ENCODE results near the gene ZNF521.

ZNF521 gene

GRCh38 chr18:25081001-25081400 is 271.0 kb downstream of the ZNF521 start:
- H3K4me3 Mint-ChIP-seq, result no peak overlapping the region
- no peaks in the 10 kb centered on the region for H3K27me3 Mint-ChIP-seq
- ATAC-seq (replicated peaks) (no peak), DNase-seq (no peak)
- no peaks in the 10 kb centered on the region for H3K4me1 Mint-ChIP-seq
- H3K36me3 Mint-ChIP-seq, result no peaks in the 10 kb centered on the region
- H3K9me3 Mint-ChIP-seq, result no peaks in the 10 kb centered on the region
- no peak overlapping the region for H3K27ac Mint-ChIP-seq

DNA sequence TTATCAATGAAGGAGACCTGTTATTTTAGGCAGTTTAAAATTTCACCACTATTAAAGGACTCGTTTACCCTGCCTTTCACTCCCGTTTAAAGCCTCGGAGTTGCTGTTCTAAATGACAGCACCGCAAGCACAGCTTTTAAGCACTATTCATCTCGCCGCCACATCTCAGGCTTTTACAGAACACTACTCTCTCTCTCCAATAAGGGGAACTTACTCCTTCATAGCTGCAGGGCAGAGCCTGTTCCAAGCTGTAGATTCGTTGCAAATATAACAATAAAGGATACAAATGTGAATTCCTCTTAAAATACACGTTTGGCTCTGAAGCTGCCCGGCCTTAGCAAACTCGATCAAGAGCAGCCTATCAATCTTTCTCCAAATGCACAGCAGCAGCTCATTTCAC is 271.8 kb downstream of the ZNF521 start:
- DNase-seq, result no peak
- no peaks in the 10 kb centered on the region for H3K4me1 Mint-ChIP-seq
- H3K27me3 Mint-ChIP-seq, result no peaks in the 10 kb centered on the region
- no peak for ATAC-seq (replicated peaks)
- H3K9me3 Mint-ChIP-seq, result no peaks in the 10 kb centered on the region
- H3K4me3 Mint-ChIP-seq, result no peak overlapping the region
- no peaks in the 10 kb centered on the region for H3K36me3 Mint-ChIP-seq
- no peak overlapping the region for H3K27ac Mint-ChIP-seq

DNA sequence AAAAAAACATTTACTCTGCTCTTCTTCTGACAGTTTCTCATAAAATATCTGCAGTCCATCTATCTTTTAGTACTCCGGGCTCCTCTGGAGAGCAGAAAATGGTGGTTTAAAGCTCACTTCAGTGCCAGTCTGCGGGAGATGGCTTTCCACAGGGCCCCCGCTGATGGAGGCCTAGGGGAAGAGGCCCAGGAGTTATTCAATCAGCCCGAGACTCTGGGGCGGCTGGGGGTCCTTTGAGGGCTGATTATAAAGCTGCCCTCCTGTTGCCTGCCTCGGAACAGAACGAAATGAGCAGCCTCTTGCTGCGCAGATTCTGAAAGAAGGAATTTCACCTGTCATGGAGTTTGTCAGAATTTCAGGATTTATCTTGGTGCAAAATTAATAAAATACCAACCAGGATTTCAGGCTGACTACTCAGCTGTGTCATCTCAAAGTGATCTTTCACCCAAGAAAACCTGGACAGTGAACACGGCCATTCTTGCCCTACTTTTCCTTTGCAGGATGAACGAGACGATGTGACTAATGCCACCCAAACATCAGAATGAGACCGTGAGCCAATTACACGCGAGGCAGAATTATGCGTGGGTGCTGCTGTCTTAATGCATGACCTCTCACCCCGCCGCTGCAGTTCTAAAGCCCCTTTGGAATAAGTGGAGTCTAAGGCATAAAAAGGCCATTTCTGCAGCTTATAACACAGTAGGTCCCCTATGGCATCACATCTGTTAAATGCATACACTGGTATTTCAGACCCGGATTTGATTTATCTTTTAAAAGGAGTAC is 273.8 kb downstream of the ZNF521 start:
- no peak for DNase-seq
- ATAC-seq (replicated peaks), result no peak
- Mint-ChIP-seq H3K9me3 (no peaks in the 10 kb centered on the region), H3K4me3 (no peak overlapping the region), H3K27me3 (no peaks in the 10 kb centered on the region), H3K4me1 (no peaks in the 10 kb centered on the region), H3K27ac (no peak overlapping the region), H3K36me3 (no peaks in the 10 kb centered on the region)

DNA sequence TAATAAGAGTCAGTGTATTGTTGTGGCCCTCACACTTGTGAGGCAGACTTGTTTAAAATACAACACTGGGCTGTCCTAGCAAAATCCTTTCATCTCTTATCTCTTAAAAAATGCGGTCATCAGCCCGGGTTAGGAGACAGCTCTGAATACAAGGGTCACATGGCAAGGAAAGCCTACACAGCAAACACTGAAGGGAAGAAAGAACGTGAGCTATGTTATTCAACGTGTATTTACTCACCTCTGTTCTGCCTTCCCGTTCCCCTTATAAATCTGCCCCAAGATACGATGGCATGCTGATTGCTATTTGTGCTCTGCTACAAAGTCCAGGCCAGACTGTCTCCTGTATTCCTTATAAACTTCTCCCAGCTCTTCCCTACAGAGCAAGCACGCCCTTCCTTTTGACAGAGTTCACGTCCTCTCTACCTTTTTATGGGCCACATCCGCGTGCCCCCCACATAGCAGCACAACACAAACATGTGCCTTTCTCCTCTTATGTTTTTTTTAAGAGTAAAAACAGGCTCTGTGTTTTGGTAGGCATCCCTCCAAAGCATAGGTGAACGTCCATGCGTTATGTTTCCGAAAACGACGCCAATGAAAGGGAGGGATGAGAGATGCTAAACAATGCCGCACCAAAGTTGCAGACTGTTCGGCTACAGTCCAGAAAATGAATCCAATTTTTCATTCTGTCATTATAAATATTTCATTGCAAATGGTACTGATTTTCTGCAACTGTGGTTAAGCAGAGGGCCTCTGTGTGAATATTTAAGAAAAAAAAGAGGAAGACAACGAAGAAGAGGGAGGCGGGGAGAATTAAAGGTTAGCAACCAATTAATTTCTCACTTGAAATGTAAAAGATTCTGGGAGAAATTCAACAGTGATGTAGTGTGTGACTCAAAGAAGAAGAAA is 274.7 kb downstream of the ZNF521 start:
- no peaks in the 10 kb centered on the region for H3K27me3 Mint-ChIP-seq
- no peak overlapping the region for H3K4me3 Mint-ChIP-seq
- no peaks in the 10 kb centered on the region for H3K4me1 Mint-ChIP-seq
- DNase-seq, result no peak
- no peak for ATAC-seq (replicated peaks)
- H3K9me3 Mint-ChIP-seq, result no peaks in the 10 kb centered on the region
- no peak overlapping the region for H3K27ac Mint-ChIP-seq
- H3K36me3 Mint-ChIP-seq, result no peaks in the 10 kb centered on the region

DNA sequence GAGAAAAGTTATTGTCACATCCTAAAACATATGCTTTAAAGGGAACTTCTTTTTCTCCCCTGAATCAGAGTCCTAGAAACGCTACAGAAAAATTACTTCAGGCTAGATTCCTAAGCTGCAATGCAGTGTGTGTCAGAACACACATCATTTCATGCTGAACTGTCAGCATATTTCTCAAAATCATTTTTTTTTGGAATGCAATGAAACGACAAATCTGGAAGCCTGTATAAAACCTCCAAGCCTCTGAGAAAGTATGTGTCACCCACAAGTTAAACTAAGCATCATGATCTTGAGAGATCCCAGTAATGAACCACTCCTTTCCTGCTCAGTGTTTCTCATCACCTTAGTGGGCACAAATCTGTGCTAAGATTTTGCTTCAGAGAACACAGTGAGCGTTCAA is 276.2 kb downstream of the ZNF521 start:
- DNase-seq (no peak), ATAC-seq (replicated peaks) (no peak)
- Mint-ChIP-seq H3K27ac (no peak overlapping the region), H3K9me3 (no peaks in the 10 kb centered on the region), H3K4me3 (no peak overlapping the region), H3K36me3 (no peaks in the 10 kb centered on the region), H3K27me3 (no peaks in the 10 kb centered on the region), H3K4me1 (no peaks in the 10 kb centered on the region)

- Mint-ChIP-seq H3K27me3 (no peaks in the 10 kb centered on the region), H3K9me3 (no peaks in the 10 kb centered on the region), H3K4me1 (no peaks in the 10 kb centered on the region), H3K4me3 (no peak overlapping the region), H3K36me3 (no peaks in the 10 kb centered on the region), H3K27ac (no peak overlapping the region)
- ATAC-seq (replicated peaks) (no peak), DNase-seq (no peak)
These were observed 276.6 kb downstream of the ZNF521 start for GRCh38 chr18:25075331-25075730.

DNA sequence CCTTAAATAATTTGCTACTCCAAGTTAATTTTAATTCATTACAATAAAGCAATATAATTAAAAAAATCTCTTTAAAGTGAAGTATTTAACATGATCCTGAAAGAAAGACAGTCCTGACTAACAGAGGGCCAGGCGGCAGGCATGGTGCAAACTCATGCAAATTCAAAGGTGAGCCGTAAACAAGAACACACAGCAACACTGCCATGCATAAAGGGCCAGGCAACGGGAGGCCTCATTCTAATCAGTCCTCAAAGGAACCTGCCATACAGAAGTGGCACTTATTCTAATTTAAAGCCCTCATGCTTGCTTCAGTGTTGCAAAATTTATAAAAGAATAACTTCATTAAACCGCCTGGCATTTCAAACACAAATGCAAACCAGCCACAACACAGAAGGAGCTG is 277.0 kb downstream of the ZNF521 start:
- no peaks in the 10 kb centered on the region for H3K9me3 Mint-ChIP-seq
- no peak overlapping the region for H3K27ac Mint-ChIP-seq
- H3K27me3 Mint-ChIP-seq, result no peaks in the 10 kb centered on the region
- no peak for ATAC-seq (replicated peaks)
- no peak overlapping the region for H3K4me3 Mint-ChIP-seq
- H3K4me1 Mint-ChIP-seq, result no peaks in the 10 kb centered on the region
- no peaks in the 10 kb centered on the region for H3K36me3 Mint-ChIP-seq
- DNase-seq, result no peak

- Mint-ChIP-seq H3K9me3 (no peaks in the 10 kb centered on the region), H3K27ac (no peak overlapping the region), H3K36me3 (no peaks in the 10 kb centered on the region), H3K27me3 (no peaks in the 10 kb centered on the region), H3K4me1 (no peaks in the 10 kb centered on the region), H3K4me3 (no peak overlapping the region)
- no peak for DNase-seq
- ATAC-seq (replicated peaks), result no peak
These were observed 279.8 kb downstream of the ZNF521 start for GRCh38 chr18:25072205-25072604.

DNA sequence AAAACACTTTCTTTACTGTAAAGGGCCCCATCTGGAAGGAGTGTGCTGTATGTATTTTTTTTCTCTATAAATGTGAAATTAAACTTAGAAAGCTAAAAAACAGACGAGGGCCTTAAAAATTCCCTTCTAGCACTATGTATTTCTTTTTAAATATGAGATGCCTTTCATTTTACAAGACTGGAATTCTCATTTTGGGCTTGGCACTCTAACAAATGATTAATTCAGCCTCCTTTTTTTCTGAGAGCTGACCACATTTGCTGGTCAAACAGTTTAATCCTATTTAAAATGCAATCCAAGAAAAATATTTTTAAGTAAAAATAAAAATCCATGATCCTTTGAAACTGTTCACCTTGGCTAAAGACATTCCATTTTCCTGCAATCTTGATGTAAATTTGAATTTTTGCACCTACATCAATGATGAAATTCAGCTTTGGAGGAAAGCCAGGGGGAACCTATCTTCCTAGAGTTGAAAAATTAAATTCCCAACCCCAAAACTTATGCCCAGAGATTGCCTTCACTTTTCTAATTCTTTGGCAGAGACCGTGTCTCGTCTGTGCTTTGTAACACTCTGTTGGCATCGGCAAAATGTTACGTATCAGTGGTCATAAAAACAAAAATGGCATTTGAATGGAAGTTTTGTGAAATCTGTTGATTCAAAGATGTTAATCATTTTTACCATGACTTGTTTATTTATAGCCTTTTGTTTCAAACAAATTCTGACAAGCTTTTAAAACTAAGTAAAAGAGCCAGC is 284.5 kb downstream of the ZNF521 start:
- Mint-ChIP-seq H3K9me3 (no peaks in the 10 kb centered on the region), H3K36me3 (no peaks in the 10 kb centered on the region), H3K27ac (no peak overlapping the region), H3K4me3 (no peak overlapping the region), H3K27me3 (no peaks in the 10 kb centered on the region), H3K4me1 (no peaks in the 10 kb centered on the region)
- DNase-seq, result no peak
- ATAC-seq (replicated peaks), result no peak

GRCh38 chr18:25066516-25066915 is 285.4 kb downstream of the ZNF521 start:
- no peaks in the 10 kb centered on the region for H3K36me3 Mint-ChIP-seq
- ATAC-seq (replicated peaks), result no peak

DNA sequence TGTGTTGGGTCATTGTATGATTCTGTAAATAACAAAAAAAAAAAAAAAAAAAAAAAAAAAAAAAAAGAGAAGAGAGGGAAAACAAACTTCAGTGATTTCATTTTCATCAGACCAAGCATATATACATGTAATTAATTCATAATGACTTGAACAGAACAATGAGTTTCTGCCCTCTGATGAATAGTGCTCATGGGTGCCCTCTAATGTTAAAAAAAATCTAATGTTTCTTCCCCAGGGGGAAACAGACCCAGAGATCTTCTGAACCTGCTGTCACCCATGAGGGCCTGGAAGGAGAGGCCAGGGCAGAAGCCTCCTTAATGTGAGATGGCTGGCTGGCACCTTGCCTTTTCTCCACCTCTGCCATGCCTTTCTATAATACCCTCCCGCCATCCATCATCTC is 289.2 kb downstream of the ZNF521 start:
- peak; percentile 23 to 59 for ATAC-seq (replicated peaks)
- DNase-seq, result no peak
- Mint-ChIP-seq H3K4me1 (no peaks in the 10 kb centered on the region), H3K4me3 (no peak overlapping the region), H3K27ac (no peak overlapping the region), H3K27me3 (no peaks in the 10 kb centered on the region), H3K9me3 (no peaks in the 10 kb centered on the region), H3K36me3 (no peaks in the 10 kb centered on the region)

More at GRCh38 chr18:25066516-25066915, 285.4 kb downstream of the ZNF521 start:
- Mint-ChIP-seq H3K27me3 (no peaks in the 10 kb centered on the region), H3K27ac (no peak overlapping the region), H3K9me3 (no peaks in the 10 kb centered on the region), H3K4me3 (no peak overlapping the region), H3K4me1 (no peaks in the 10 kb centered on the region)
- DNase-seq, result no peak

- DNase-seq, result no peak
- Mint-ChIP-seq H3K4me3 (no peak overlapping the region), H3K27ac (no peak overlapping the region), H3K36me3 (no peaks in the 10 kb centered on the region), H3K9me3 (no peaks in the 10 kb centered on the region), H3K4me1 (no peaks in the 10 kb centered on the region), H3K27me3 (no peaks in the 10 kb centered on the region)
- no peak for ATAC-seq (replicated peaks)
These were observed 290.6 kb downstream of the ZNF521 start for GRCh38 chr18:25061395-25061794.

DNA sequence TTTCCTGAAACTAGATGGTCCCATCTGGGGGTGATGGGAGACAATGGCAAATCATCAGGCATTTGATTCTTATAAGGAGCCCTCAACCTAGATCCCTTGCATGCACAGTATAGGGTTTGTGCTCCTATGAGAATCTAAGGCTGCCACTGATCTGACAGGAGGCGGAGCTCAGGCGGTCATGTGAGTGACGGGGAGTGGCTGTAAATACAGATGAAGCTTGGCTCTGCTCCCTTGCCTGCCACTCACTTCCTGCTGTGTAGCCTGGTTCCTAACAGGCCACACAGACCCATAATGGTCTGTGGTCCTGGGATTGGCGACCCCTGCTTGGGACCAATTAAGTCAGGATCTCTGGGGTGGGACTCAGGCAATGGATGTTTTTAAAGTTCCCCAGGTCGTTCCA is 293.4 kb downstream of the ZNF521 start:
- Mint-ChIP-seq H3K4me3 (no peak overlapping the region), H3K27me3 (no peaks in the 10 kb centered on the region), H3K36me3 (no peaks in the 10 kb centered on the region), H3K9me3 (no peaks in the 10 kb centered on the region), H3K4me1 (no peaks in the 10 kb centered on the region), H3K27ac (no peak overlapping the region)
- DNase-seq (no peak), ATAC-seq (replicated peaks) (no peak)

- DNase-seq, result no peak
These were observed 294.4 kb downstream of the ZNF521 start for GRCh38 chr18:25057491-25058050.

More at GRCh38 chr18:25057491-25058050, 294.4 kb downstream of the ZNF521 start:
- ATAC-seq (replicated peaks), result no peak
- H3K4me3 Mint-ChIP-seq, result no peak overlapping the region
- H3K27ac Mint-ChIP-seq, result no peak overlapping the region
- H3K9me3 Mint-ChIP-seq, result no peaks in the 10 kb centered on the region
- no peaks in the 10 kb centered on the region for H3K4me1 Mint-ChIP-seq
- no peaks in the 10 kb centered on the region for H3K27me3 Mint-ChIP-seq
- no peaks in the 10 kb centered on the region for H3K36me3 Mint-ChIP-seq
